ENCODE measurements around the gene ACP6.
"Not testable (repeated sequence)": the region's sequence is repeated elsewhere in the genome, so short reads cannot be mapped to it uniquely, and the experiment has no call there.

ACP6 gene

GRCh38 chr1:147670319-147671001 lies at the start of gene ACP6:
Gene ACP6 (minus strand): TSS chr1:147670524. CDS start chr1:147670048, 476 bp downstream.
- peak; percentile 72 for DNase-seq (ENCODE audit: low read depth)

- DNase-seq (ENCODE audit: low read depth) = no peak
Measured at GRCh38 chr1:147719711-147720225, 49.4 kb upstream of the ACP6 start.

- DNase-seq (ENCODE audit: low read depth) = no peak
Measured at GRCh38 chr1:147719029-147719698, 48.8 kb upstream of the ACP6 start.

GRCh38 chr1:147717706-147718097 lies 47.4 kb upstream of the ACP6 start:
- no peak for DNase-seq (ENCODE audit: low read depth)

GRCh38 chr1:147717051-147717705 lies 46.9 kb upstream of the ACP6 start:
- no peak for DNase-seq (ENCODE audit: low read depth)

GRCh38 chr1:147712605-147713004 lies 42.3 kb upstream of the ACP6 start:
- DNase-seq (ENCODE audit: low read depth) = no peak

GRCh38 chr1:147700042-147701006 lies 30.0 kb upstream of the ACP6 start:
- DNase-seq (ENCODE audit: low read depth) = no peak

GRCh38 chr1:147699686-147700041 lies 29.3 kb upstream of the ACP6 start:
- DNase-seq (ENCODE audit: low read depth) = no peak

GRCh38 chr1:147683163-147683763 lies 12.9 kb upstream of the ACP6 start:
- no peak for DNase-seq (ENCODE audit: low read depth)

GRCh38 chr1:147680608-147681235 lies 10.4 kb upstream of the ACP6 start:
- not testable (repeated sequence) for DNase-seq (ENCODE audit: low read depth)

- not testable (repeated sequence) for DNase-seq (ENCODE audit: low read depth)
Measured at GRCh38 chr1:147677681-147678080, 7.4 kb upstream of the ACP6 start.

- DNase-seq (ENCODE audit: low read depth) = peak; percentile 31
Measured at GRCh38 chr1:147676311-147677085, 6.2 kb upstream of the ACP6 start.

- no peak for DNase-seq (ENCODE audit: low read depth)
Measured at GRCh38 chr1:147673816-147674215, 3.5 kb upstream of the ACP6 start.

GRCh38 chr1:147673406-147673805 lies 3.1 kb upstream of the ACP6 start:
- no peak for DNase-seq (ENCODE audit: low read depth)

GRCh38 chr1:147669469-147670318 lies 630 bp downstream of the ACP6 start:
- DNase-seq (ENCODE audit: low read depth) = no peak

- no peak for DNase-seq (ENCODE audit: low read depth)
Measured at GRCh38 chr1:147665521-147665920, 4.8 kb downstream of the ACP6 start.

GRCh38 chr1:147664206-147664605 lies 6.1 kb downstream of the ACP6 start:
- DNase-seq (ENCODE audit: low read depth) = no peak

GRCh38 chr1:147654511-147654910 lies 15.8 kb downstream of the ACP6 start:
- DNase-seq (ENCODE audit: low read depth) = no peak

- DNase-seq (ENCODE audit: low read depth) = no peak
Measured at GRCh38 chr1:147652306-147652705, 18.0 kb downstream of the ACP6 start.
